Measurements from ENCODE around the gene YPEL5.

Gene YPEL5

DNA sequence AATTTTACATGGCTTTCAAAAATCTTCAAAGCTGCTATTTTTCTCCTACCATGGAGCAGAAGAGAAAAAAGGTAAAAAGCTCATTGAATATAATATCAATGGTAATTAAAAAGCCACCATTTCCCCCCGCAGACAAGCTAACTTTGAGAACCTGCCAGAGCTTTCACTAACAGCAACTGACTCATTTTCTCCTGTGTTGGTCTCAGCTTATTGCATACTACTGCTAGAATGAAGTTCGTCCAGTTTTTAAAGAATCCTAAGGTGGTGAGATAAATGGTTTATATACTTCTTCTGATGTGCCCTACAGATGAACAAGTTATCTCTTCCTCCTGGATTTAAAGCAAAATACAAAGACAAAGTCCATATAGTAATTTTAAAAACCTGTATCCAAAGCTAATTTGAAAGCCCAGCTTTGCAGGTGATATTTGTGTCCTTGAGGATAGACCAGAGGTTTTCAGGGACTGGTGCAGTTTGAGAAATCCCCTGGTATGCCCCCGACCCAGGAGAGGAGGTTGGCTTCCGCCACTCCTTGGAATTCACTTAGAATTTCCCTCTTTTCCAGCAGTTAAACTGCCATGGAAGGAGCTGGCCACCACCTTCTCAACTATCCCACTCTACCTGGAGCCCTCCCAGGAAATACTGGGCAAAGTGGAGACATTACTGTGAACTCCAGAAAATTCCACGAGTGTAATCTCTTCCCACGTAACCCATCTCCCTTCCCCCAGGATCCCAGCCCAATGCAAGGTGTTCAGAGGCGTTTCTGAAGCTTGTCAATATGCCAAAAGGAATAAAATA is 17.5 kb downstream of the YPEL5 start:
- no peak overlapping the region for H3K4me3 ChIP-seq (replicated peaks; ENCODE audit: low read depth, low read length)
- DNase-seq (ENCODE audit: extremely low read depth, low read depth): no peak
- no peak for TF ChIP-seq CTCF (IDR thresholded peaks at IDR 0.05; ENCODE audit: low read depth, low read length, missing control alignments)

- peak; percentile 84 for DNase-seq (ENCODE audit: extremely low read depth, low read depth)
- TF ChIP-seq CTCF (IDR thresholded peaks at IDR 0.05; ENCODE audit: low read depth, low read length, missing control alignments): peak; percentile 83
- H3K4me3 ChIP-seq (replicated peaks; ENCODE audit: low read depth, low read length): no peak overlapping the region
Measured at GRCh38 chr2:30165050-30165520, 18.3 kb downstream of the YPEL5 start.

GRCh38 chr2:30165617-30166016 is 18.8 kb downstream of the YPEL5 start:
- no peak for TF ChIP-seq CTCF (IDR thresholded peaks at IDR 0.05; ENCODE audit: low read depth, low read length, missing control alignments)
- no peak for DNase-seq (ENCODE audit: extremely low read depth, low read depth)
- no peak overlapping the region for H3K4me3 ChIP-seq (replicated peaks; ENCODE audit: low read depth, low read length)

GRCh38 chr2:30172627-30173026 is 25.8 kb downstream of the YPEL5 start:
- H3K4me3 ChIP-seq (replicated peaks; ENCODE audit: low read depth, low read length): no peak overlapping the region
- no peak for TF ChIP-seq CTCF (IDR thresholded peaks at IDR 0.05; ENCODE audit: low read depth, low read length, missing control alignments)

DNA sequence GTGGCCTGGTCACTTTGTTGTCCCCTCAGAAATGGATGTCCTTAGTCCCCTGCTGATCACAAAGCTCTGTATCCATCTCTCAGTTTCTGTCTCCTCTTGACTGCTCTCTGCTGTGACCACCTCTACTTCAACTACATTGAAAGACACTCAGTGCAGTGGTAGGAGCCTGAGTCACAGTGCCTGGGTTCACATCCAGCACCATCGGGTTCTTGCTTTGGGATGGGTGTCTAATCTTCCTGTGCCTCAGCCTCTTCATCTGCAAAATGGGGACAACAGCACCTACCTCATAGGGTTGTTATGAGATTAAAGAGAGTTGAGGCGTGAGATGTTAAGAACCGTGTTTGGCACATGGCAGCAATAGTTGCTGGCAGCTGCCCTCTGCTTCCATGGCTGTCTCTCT is 30.6 kb downstream of the YPEL5 start:
- no peak for TF ChIP-seq CTCF (IDR thresholded peaks at IDR 0.05; ENCODE audit: low read depth, low read length, missing control alignments)
- no peak for DNase-seq (ENCODE audit: extremely low read depth, low read depth)
- H3K4me3 ChIP-seq (replicated peaks; ENCODE audit: low read depth, low read length): no peak overlapping the region

More at GRCh38 chr2:30172627-30173026, 25.8 kb downstream of the YPEL5 start:
- no peak for DNase-seq (ENCODE audit: extremely low read depth, low read depth)

GRCh38 chr2:30177956-30178355 is 31.1 kb downstream of the YPEL5 start:
- no peak overlapping the region for H3K4me3 ChIP-seq (replicated peaks; ENCODE audit: low read depth, low read length)
- DNase-seq (ENCODE audit: extremely low read depth, low read depth): no peak
- TF ChIP-seq CTCF (IDR thresholded peaks at IDR 0.05; ENCODE audit: low read depth, low read length, missing control alignments): no peak
